T-helper 22 cell (primary cell): ENCODE measurements around the gene FRAS1.
"Not testable (repeated sequence)": the region's sequence is repeated elsewhere in the genome, so short reads cannot be mapped to it uniquely, and the experiment has no call there.

Experiments
- DNase-seq: peaks from one replicate; pipeline ENCODE4 v3.0.0-alpha.2; 2020; ENCODE audit warnings: low read depth

The FRAS1 gene

DNA sequence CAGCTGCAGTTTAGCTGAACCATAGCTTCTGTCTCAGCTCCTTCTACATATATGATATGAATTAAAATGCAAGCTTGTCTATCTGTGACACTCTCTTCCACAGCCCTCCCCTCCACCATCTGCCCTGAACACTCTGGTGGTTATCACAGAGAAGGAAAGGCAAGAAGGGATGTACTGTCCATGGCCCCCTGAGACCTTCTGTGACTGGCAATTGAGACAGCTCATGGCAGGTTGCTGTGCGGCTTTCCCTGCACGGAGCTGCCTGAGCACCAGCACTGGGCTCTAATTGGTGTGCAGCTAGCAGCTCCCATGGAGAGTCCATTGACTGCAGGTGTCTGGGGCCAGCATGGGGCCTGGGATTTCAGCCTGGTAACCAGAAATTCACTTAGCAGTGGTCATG is 384.6 kb downstream of the FRAS1 start:
- DNase-seq, result no peak

DNA sequence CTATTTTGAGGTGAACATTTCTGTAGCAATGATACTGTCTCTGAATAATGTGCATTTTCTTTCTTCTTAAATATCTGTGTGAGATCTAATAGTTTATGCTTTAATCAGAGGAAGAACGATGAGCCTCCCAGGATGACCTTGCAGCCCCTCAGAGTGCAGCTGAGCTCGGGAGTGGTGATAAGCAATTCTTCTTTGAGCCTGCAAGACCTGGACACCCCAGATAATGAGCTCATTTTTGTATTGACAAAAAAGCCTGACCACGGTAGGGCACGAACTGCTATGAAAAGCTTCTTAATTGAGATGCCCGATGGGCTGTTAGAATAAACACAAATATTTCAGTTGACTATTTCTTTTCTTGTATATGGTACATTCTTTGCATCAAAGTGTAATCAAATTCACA is 389.5 kb downstream of the FRAS1 start:
- DNase-seq, result no peak

DNA sequence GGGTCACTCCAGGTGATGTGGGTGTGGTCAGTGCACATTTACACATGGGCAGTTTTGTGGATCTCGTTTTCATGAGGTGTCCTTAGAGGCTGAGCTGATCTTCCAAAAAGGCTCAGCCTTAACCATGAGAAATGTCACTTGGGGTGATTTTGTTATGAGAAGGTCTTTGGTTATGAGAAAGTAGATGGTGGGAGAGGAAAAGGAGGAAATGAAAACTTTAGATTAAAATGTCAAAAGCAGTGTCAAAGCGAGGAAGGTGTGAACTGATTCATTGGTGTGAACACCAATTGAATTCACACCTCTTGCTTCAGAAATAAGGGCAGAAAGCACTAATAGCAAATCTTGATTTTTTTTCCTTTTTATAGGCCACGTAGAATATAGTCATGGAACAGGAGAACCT is 394.3 kb downstream of the FRAS1 start:
- no peak for DNase-seq

DNA sequence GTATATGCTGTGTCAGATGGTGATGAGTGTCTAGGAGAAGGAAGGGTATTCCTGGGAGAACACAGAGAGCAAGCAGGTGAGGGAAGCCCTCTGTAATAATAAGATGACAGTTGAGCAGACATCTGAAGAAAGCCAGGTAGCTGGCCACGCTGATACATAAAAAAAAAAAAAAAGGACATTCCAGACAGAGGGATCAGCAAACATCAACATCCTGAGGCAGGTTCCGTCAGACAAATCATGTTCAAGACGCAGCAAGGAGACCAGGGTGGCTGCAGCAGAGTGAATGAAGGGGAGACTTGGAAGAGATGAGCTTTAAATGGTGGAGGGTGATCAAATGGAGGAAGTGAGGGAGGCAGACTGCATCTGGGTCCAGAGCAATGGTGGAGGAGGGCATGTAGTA is 396.9 kb downstream of the FRAS1 start:
- DNase-seq, result no peak

DNA sequence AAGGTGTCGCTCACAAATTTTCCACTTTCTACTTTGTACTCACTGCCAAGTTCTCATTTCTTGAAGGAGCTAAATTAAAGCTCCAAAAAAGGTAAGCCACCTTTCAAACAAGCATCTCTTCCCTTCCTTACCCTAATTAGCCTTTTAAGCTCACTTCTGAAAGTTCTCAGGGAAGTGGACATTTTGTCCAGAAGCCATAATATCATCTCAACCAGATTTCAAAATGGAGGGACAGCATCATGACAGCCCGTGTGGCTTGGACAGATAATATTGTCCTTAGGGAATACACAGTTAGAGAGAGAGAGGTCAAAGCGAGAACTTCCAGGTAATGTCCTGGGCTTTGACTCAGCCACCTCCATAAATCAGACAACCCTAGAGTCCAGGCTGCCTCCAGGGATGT is 400.6 kb downstream of the FRAS1 start:
- no peak for DNase-seq

DNA sequence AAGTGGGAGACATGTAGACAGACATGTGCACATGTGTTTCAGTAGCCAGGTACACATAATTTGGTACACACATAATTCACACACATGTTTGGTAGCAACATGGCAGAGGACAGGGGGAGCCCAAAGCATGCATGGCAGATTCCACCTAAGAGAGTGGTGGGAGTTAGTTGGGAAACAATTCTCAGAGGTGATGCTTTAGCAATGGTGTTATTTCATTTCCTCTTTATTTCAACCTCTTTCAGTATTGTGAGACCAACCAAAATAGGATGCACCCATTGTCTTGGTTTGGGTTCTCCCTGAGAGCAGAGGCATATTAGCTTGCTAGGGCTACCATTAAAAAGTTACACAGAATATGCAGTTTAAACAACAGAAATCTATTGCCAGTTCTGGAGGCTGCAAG is 402.2 kb downstream of the FRAS1 start:
- DNase-seq, result no peak

DNA sequence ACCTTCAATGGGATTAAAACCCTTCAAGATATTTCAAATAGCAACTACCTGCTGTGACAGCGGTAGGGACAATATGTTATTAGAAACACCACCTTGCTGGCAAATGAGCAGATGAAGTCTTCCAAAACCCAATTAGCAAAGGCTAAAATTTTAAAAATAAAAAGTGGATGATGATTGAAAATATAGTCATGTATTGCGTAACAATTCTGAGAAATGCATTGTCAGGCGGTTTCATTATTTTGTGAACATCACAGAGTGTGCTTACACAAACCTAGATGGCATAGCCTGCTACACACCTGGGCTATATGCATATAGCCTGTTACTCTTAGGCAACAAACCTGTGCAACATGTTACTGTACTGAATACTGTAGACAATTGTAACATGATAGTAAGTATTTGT is 403.2 kb downstream of the FRAS1 start:
- no peak for DNase-seq

DNA sequence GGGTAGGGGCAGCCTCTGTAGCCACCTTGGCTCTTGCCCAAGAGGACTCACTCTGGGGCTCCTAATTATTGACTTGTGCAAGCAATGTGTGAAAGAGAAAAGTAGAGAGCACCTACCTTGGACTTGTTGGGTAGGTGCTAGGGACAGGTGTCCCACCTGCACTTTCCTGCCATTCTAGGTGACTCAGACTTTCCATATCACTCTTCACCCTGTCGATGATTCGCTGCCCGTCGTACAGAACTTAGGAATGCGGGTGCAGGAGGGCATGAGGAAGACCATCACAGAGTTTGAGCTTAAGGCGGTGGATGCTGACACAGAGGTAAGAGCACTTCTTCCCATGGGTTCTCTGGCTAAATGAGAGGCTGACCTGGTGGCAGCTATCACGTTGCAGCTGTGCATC is 407.1 kb downstream of the FRAS1 start:
- no peak for DNase-seq

DNA sequence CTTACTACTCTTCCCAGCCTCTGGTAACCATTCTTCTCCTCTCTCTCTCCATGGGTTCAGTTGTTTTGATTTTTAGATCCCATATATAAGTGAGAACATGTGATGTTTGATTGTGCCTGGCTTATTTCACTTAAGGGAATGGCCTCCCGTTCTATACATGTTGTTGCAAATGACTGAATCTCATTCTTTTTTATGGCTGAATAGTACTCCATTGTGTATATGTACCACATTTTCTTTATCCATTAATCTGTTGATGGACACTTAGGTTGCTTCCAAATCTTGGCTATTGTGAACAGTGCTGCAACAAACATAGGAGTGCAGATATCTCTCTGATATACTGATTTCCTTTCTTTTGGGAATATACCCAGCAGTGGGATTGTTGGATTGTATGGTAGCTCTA is 410.1 kb downstream of the FRAS1 start:
- not testable (repeated sequence) for DNase-seq

DNA sequence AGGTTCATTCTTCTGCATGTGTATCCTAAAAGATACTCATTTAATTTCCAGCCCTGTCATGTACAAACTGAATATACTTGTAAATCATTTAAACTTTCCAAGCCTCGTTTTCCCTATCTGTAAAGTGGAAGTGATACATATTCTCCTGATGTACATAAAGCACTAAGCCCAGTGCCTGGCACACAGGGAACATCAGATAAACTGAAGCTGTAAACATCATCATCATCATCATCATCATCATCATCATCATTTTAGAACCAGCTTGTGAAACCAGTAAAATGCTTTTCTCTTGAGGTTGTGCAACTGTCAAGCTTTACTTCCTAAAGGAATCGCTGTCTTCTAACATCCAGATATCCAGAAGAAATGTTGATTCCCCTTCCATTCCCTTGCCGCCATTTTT is 411.1 kb downstream of the FRAS1 start:
- no peak for DNase-seq

DNA sequence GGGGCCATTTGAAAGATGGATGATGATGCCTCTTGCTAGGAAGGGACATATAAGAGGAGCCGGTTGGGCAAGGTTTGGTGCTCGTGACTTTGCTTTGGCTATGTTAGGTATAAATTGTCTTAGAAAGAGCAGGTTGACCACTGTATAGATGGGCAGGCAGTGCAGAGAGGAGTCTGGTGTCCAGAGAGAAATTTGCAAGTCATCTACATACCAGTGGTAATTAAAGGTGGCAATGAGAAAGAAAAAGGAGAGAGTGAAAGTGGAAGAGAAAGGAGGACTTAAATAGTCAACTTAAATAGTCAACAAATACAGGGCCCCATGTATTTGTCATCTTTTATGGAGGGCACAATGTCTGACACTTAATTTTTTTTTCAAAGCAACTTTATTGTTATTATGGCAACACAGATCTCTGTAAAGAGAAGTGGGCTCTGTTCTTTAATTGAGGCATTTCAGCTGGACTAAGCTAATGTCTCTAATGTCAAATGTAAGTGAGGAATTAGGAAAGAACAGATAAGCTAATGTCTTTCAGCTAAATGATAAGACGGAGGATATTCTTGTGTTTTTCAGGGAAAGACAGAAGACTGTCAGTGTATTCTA is 419.1 kb downstream of the FRAS1 start:
- no peak for DNase-seq

DNA sequence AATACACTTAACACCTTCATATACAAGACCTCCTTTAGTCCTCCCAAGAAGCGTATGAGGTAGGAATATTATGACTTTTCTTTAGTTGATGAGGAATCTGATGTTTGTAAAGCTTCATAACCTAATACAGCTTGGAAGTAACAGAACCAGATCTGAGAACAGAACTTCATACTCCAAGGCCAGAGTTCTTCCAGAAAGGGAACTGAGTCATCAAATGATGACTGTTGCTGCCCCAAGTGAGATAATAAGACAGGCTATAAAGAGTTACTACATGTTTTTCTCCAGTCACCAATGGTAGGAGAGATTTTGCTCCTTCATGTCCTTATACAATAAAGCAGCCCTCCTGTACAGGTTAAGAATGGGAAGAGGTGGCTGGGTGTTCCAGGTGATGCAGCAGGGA is 420.2 kb downstream of the FRAS1 start:
- no peak for DNase-seq

DNA sequence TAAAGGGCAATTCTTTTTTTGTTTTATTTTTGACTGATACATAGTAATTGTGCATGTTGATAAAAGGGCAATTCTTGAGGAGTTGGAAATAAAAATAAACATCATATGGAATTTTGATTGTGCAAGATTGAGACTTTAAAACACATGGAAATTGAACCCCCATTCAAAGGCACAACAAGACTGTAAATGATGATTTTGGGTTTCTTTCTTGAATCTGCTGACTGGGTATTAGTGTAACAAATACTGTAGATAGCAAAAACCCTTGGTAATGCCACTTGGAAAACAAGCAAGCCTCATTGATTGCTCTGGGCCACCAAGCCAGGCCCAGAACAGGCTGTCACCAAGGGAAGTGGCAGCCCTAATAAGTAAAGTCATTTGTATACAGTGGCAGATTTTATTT is 421.4 kb downstream of the FRAS1 start:
- no peak for DNase-seq

DNA sequence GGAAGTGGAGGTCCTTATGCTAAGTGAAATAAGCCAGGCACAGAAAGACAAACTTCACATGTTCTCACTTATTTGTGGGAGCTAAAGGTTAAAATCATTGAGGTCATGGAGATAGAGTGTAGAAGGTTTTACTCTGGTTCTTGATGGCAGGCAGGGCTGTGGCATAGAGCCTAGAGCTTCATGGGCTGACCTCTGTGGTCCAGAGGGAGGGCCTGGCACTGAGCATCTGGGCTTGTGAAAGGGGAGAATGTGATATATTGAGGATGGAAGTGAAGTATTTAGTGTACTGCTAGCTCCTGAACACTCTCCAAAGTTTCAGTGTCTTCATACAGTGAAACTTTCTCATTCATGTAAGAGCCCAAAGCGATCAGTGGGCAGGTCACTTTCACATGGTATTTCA is 423.2 kb downstream of the FRAS1 start:
- no peak for DNase-seq

DNA sequence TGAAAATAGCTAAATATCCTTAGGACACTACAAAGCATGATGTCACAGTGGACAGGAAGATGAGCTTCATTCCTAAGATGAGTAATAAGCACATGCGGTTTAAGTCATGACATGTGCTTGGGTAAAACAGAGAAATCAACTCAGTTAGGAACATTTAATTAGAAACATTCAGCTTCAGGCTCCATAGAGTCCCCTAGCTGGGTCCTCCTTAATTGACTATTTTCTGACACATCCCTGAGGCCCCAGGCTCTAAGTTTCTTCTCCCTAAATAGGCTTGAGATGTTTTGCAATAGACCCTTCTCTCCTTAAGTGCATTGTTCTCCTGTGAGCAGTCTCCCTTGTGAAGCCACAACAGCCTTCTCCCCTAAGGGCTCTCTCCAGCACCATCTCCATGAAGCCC is 424.1 kb downstream of the FRAS1 start:
- no peak for DNase-seq

DNA sequence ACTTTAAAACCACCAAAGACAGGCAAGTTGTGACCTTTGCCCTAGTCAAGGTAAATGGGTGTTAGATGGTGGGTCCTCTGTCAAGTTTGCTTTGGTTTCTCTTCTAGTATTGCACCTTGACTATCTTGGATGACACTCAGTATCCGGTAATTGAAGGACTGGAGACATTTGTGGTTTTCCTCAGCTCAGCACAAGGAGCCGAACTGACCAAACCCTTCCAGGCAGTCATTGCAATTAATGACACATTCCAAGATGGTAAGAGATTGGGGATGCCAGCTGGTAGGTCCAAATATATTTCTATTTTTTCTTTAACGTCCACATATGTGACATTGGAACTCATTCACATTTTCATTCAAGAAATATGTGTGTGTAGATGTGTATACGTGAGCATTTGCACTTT is 425.2 kb downstream of the FRAS1 start:
- DNase-seq, result no peak

DNA sequence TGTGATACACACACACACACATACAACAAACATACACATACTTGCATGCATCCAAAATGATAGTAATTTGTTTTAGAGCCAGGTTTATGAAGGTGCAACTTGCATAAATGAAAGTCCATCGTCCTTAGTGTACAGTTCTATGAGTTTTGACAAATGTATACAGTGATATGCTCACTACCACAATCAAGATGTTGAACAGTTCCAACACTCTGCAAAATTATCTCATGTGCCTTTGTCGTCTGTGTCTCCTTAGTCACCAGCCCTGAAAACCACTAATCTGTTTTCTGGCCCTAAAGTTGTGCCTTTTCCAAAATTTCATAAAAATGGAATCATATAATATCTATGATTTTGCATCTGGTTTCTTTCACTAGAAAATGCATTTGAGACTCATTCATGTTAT is 426.7 kb downstream of the FRAS1 start:
- no peak for DNase-seq

DNA sequence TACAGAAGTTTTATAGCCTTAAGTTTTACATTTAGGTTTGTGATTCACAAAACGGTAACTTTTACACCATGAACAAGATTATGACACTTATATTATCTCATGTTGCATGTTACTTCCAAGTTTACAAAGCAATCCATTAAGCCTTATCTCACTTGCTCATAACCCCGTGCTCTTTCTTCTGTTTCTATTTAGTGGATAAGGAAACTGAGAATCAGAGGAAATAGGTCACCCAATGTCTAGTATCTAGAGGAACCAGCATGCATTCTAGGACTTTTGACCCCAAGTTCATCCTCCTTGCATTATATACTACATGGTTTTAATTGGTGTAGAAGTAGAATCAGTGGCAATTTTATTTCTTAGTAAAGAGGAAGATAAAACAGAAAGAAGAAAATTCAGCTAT is 427.5 kb downstream of the FRAS1 start:
- DNase-seq, result no peak

DNA sequence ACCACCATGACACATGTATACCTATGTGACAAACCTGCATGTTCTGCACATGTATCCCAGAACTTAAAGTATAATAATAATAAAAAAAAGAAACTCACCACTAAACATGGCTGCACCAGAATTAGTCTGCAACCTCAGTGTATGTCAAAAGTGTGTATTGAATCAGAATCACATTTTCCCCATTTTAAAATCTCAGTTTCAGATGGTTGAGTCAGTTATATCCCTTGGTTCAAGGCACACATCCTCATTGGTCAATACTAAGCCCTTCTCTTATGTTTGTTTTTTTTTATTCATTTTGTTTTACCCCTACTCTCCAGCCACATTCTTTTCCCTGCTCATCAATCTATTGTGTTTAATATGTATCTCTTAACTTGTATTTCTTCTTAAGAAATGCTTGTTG is 436.6 kb downstream of the FRAS1 start:
- no peak for DNase-seq

DNA sequence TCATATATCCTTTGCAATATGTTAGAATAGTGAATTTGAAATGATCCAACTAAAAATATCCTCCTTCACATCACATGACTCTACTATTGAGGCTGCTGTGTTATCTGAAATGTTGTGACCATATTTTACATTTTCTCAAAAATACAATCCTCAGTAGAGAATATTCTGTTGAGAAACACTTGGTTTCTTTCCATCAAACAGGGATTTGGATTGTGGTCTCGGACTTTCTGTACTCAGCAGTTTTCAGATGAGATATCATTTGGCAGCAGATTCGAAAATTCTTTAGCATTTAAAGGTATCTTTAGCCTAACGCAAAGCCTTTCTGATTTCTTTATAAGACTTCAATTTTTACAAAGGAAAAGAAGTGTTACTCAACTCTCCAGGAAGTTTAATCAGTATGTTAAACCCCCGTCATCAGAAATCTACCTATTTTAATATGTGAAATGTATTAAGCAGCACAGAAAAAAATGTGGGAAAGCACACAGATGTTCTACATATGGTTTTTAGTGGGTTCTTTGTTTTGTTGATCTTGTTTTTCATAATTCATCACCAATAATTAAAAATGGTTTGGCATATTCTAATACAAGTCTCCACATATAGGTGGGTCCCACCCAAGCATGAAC is 439.0 kb downstream of the FRAS1 start:
- DNase-seq, result no peak

DNA sequence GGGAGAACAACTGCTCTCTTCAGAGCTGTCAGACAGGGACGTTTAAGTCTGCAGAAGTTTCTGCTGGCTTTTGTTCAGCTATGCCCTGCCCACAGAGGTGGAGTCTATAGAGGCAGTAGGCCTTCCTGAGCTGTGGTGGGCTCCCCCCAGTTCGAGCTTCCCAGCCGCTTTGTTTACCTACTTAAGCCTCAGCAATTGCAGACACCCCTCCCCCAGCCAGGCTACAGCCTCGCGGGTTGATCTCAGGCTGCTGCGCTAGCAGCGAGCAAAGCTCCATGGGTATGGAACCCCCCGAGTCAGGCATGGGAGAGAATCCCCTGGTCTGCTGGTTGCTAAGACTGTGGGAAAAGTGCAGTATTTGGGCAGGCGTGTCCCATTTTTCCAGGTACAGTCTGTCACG is 449.1 kb downstream of the FRAS1 start:
- not testable (repeated sequence) for DNase-seq

DNA sequence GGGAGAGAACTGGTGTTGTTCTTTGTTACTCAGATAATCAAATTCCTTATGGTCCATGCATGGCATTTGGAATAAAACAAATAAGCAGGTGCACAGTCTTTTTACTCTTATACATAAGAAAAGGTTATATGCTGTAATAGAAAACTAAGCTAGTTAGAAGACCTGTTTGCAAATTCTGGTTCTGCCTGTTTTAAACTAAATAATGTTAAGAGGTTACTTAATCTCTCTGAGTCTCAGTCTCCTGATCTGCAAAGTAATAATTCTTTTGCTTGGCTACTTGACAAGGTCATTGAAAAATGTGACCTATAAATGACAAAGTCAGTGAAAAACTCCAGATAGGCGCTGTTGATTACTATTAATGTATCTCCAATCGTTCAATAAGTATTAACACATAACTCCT is 451.9 kb downstream of the FRAS1 start:
- no peak for DNase-seq

DNA sequence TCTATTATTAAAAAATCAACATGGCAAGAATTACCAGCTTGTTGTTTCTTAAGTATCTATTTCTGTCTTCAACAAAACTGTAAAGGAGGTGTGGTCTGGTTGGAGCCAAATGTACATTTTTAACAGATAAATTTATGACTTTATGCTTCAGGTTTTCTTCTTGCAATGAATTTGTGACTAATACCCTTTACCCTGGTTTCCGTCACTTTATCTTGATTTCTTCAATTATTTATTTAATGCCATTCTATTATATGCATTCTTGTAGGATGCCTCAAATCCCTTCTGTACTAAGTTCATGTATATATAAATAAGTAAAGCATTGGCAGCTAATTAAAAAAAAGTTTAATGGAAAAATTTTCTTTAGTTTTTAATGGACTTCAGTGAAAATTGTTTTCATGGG is 453.0 kb downstream of the FRAS1 start:
- DNase-seq, result no peak

DNA sequence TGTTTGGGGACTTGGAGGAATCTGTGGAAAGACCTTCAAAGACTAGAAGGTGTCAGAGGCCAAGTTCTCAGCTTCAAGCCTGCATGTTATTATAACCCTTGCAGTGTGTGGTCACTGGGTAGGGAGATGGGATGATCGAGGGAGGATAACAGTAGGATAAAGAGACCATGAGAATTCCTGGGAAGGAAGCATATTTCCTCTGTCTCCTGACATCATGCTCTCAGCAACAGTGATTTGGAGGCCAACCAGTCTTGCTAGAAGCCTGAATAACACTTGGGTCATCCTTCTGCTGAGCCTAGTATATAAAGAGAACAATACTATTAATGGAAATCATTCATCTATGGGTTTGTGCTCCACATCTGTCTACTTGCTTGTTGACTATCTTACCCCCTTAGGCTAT is 453.6 kb downstream of the FRAS1 start:
- no peak for DNase-seq
